Anterior cingulate cortex (tissue), 58 donors: ENCODE measurements around the gene CHKB.
A peak's percentile ranks its signal among the peaks of the same experiment; 100 is the strongest.

ENCODE experiments used
- DNase-seq, 58 donors: peaks; one replicate each; lab custom pipeline; 2025; lab: John Stamatoyannopoulos, UW

CHKB gene

DNA sequence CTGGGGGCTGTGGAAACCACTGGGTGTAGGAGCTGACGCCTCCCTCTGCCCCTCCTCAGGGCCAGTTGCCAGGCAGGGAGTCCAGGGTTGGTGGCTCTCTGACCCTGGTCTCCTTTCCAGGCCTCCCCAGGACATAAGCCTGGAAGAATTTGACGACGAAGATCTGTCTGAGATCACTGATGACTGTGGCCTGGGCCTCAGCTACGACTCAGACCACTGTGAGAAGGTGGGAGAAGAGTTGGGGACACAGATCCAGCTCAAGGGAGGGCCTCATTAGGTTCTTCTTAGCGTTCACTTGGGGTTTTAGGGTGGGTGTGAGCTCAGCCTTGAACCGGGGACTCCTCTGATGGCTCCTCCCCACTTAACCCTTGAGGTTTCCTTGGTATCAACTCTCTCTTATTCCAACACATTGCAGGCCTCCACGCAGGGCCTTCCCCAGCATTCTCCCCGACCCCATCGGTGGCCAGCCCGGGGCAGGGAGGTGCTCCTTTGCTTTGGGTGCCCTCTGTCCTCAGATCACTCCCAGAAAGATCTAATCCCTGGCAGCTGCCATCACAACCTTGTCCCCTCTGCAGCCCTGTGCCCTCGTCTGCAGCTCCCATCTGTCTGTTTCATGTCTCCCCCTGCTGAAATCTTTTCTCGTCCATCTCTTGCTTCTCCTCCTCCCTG lies 19.2 kb upstream of the CHKB start:
- no peak for DNase-seq

DNA sequence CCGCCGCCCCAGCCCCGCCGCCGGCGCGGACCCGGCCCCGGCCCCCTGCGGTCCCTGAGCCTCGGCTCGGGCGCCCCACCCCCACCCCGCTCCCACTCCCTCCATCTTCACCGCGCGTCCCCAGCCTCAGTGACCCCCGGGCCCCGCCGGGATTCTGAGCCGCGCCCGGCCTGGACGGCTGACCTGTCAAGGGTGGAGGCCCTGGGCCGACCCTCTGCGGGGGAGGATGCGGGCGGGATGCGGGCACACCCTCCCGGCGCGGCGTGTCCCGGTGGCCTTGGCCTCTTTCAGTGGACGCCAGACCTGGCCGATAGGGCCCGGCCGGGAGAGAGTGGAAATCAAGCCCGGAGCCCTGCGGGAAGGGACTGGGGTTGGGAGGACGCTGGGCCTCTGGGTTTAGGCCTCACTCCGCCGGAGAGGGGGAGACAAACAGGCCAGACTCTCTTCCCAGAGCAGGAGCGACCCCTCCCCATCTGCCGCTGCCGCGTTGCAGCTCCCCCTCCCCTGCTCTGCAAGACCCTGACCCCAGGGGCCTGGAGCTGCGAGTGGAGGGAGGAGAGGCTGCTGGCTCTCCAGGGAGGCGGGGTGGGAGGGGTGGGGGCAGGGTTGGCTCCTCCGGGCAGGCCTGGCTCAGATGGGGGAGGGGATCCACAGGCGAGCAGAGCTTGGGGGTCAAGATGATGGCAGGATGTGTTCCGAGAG lies 18.5 kb upstream of the CHKB start:
- DNase-seq: no peak

DNA sequence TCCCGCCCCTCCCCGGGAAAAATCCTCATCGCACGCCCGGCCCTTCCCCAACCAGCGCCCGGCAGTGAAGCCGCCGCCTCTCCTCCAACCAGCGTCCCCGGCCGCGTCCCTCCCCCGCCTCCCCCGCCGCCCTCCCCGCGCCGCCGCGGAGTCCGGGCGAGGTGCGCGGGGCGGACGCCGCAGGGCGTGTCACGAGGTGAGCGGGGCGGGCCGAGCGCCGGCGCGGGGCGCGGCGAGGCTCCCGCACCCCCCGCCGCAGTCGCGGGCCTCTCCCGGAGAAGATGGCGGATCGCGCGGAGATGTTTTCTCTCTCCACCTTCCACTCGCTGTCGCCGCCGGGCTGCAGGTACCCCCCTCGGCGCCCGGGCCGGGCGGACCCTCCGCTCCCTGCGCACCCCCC lies 17.9 kb upstream of the CHKB start, which contains the start of gene MAPK8IP2:
Gene MAPK8IP2 (plus strand): TSS at position 256 of the 400 bp plus-strand sequence. CDS start 26 bp downstream, at position 282.
- peak in 7 of 58 donors; percentile 18 to 58 (median 38) for DNase-seq

DNA sequence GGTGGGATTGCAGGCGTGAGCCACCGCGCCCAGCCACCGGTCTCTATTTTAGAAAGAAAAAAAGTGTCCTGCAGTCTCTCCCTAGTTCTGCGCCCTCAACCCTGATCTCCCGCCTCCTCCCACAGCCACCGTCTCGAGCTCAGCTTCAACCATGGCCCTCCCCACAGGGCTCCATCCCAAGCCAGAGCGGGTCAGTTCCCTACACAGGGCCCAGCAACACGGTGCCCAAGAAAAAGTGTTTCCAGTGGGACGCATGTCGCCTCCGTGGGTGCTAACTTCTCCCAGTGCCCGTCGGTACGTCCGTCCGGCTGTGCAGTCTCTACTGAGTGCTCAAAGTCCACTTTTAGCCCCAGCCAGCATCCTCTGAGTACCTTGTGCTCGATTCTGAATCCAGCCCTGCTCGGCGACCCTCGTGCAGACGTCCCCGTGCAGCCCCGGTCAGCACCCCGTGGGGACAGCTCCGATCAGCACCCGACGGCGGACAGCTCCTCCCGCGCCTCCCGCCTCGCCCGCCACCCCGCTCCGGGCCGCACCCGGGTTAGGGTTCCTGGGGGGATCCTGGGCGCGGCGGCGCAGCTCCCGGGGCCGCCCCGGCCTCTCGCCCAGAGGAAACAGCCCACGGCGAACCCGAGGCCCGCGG lies 17.3 kb upstream of the CHKB start:
- DNase-seq: peak in 5 of 58 donors; percentile 13 to 36 (median 28)

DNA sequence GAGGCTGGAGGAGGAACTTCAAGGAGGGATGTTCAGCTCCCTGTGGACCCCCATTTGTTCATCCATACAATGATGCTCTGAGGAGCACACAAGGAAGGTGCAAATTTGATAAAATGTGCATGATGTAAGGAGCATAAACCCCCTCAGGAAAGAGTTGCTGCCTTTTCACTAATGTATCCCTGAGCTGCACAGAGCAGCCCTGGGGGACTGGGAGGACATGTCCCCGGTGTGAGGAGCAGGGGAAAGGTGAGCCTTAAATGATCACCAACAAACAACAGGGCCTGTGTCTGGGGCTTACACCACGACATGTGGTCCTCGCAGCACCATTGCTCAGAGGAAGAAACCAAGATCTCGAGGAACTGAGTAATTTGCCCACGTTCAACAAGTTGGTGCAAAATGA lies 14.4 kb upstream of the CHKB start:
- DNase-seq: no peak

DNA sequence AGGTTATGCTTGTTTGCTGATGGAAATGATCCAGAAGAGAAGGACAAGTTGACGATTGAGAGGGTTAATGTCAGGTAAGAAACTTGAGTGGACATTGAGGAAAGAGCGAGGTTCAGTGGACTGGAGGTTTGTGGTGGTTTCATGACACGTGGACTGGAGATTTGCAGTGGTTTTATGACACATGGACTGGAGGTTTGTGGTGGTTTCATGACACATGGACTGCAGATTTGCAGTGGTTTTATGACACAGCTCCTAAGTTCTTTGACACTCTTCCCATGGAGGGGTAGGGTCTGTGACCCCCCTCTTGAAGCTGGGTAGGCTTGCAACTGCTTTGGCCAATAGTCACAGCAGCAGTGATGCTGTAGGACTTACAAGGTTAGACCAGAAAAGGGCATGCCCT lies 12.5 kb upstream of the CHKB start:
- DNase-seq: no peak

DNA sequence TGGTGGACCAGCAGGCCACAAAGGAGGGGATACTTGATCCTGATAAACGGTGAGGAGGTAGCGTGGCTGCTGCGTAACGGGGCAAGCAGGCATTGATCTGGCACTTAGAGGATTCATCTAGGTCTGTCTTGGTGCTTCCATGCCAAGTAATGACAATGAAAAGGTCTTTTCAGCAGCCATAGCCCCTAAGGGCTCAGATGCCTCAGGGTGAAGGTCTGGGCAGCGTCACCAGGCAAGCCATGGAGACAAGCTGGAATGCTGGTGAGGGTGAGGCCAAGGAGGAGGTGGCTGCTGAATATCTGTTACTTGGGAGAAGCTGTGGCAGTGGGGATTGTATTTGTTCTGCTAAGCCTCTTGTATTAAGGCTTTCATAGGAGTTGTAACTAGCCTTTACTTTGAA lies 4.8 kb upstream of the CHKB start:
- DNase-seq: no peak

DNA sequence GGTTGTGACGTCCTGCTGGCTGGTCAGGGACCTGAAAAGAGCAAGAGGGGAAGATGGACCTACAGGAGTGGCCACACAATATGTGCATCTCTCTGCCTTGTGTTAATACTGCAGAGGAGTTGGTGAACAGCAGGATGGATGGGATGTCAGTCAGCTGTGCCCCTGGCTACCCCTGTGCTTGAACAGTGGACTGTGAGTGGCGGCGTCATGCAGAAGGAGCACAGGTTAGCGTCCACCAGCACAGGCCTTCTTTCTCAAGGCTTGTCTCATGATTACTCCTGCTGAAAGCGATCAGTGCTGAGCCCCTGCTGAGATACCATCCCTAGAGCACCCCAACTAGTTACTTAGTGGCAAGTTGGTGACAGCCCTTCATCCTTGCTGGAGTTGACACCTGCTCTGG lies 3.8 kb upstream of the CHKB start:
- no peak for DNase-seq

DNA sequence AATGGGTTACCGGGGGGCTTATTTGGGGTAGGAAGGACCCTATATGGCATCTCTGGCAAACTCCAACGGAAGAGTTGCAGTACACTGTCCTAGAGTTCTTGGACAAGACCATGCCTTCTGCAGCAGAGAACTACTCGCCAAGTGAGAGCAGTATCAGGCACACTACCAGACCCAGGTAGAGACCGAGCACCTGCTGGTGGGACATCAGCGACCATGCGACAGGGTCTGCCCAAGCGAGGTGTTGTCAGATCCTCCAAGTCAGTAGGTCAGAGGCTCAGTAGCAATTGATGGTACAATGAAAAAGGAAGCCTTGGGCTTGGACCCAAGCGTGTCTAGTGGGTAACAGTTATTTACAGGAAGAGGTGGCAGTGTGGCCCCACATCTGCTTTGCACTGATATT lies 3.1 kb upstream of the CHKB start:
- no peak for DNase-seq

DNA sequence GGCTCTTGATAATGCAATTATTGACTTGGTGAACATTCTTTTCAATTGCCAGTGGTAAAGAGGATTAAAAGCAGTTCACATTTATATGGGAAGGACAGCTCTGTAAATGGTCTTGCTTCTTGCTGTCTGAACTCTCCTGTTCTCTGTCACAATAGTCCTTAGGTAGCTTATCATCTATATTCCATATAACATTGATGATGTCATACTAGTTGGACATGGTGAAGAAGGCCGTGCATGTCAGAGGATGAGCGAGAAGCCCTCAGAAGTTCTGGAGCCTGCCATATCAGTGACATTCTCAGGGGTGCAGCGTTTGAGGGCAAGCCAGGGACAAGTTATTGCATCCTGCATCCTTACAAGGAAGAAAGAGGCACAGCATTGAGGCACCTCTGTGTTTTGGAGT lies 2.6 kb upstream of the CHKB start:
- DNase-seq: no peak

DNA sequence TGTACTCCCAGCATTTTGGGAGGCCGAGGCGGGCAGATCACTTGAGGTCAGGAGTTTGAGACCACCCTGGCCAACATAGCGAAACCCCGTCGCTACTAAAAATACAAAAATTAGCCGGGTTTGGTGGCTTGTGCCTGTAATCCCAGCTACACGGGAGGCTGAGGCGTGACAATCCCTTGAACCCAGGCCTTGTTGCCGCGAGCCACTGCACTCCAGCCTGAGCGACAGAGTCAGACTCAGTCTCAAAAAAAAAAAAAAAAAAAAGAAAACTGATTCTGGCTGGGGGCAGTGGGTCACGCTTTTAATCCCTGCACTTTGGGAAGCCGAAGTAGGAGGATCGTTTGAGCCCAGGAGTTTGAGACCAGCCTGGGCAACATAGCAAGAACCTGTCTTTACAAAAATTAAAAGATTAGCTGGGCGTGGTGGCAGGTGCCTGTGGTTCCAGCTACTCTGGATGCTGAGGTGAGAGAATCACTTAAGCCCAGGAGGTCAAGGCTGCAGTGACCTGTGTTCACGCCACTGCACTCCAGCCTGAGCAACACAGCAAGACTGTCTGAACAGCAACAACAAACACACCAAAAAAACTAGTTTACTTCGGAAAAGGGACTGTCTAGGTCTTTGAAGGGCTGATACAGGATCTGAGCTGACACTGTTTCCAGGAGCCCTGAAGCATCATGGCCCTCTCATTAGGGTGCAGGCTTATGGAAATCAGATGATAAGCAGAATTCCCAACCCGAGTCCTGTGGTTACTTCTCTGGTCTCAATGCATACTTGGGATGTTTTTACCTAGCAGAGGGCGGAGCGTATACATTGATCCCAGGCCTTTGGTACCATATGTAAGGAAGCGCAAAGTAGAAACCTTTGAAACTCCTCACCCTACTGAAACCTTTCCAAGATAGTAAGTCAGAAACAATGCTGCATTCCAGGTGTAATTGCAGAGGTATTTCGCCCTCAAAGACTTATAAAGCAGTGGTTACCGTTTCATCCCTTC lies 1.8 kb upstream of the CHKB start:
- DNase-seq: no peak

DNA sequence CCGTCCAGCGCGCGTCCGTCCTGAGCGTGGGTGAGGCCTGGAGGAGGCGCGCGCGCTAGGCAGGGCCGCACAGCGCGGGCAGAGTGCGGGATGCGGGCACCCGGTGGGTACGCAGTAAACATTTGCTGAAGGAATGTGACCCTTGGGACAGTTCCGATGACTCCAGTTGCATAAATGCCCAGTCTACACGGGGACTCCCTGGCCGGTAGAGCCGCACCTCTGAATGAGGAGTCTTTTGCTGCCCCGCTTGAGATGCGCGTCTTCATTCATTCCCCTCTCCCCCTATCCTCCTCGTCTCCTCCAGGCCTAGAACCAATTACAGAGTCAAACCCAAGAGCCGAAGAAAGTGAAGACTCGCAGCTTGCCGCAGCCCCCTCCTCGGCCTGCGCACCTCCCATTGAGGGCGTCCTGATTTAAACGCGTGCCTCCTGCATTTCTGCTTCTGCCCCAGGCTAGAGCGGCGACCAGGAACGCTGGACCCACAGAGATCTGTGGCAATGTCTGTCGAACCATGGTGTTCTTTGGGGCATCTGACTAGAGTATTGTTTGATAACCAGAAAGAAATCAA lies 729 bp upstream of the CHKB start:
- no peak for DNase-seq

DNA sequence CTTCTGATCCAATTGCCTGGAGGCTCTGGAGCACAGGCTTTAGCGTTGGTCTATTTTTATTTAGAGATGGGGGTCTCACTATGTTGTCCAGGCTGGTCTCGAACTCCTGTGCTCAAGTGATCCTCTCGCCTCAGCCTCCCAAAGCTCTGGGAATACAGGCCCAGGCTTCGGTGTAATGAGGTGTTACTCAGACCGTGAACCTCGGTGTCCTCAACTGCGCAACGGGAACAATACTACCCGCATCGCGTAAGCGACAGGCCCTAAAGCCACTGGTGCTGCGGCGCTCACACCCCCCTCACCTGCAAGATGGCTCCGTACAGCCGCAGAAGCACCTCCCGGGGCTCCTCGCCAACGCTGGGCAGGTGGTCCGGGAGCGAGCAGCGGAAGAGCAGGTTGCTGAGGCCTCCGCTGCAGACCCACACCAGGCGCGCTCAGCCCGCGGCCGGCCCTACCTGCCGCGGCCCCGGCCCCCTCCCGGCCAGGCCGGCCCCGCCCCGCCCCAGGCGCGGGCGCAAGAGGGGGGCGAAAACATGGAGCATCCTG lies 628 bp downstream of the CHKB start:
- DNase-seq: peak in 4 of 58 donors; percentile 51 to 64 (median 55)

DNA sequence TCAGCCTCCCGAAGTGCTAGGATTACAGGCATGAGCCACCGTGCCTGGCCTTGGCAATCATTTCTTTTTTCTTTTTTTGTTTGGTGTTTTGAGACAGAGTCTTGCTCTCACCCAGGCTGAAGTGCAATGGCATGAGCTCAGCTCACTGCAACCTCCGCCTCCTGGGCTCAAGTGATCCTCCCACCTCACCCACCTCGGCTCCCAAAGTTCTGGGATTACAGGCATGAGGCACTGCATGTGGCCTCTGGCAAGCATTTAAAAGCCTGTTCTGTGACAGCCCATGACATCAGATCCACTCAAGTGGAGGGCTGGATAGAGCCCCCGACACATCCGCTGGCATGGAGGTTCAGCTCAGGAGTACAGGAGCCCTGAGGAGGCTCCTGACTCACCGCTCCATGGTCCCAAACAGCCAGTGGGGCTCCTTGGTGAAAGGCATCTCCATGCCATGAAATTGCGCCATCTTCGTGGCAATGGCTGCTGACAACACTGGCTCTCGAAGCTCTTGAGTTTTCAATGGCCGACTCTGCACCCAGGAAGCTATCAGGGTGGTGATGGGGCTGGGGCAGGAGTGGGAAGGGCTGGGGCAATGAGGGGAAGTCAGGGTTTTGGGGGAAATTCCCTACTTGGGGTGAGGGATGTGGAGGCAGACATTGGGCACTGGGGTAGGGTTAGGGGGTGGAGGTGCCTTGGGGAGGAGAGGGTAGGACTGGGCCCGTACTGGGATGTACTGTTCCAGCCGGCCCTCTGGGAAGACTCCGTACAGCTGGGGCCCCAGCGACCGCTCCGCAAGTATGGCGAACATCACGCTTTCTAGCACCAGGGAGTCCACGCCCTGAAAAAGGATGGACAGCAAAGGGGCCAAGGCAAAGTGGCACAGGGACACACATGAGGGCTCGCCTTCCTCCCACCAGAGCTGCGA lies 1.4 kb downstream of the CHKB start:
- no peak for DNase-seq

DNA sequence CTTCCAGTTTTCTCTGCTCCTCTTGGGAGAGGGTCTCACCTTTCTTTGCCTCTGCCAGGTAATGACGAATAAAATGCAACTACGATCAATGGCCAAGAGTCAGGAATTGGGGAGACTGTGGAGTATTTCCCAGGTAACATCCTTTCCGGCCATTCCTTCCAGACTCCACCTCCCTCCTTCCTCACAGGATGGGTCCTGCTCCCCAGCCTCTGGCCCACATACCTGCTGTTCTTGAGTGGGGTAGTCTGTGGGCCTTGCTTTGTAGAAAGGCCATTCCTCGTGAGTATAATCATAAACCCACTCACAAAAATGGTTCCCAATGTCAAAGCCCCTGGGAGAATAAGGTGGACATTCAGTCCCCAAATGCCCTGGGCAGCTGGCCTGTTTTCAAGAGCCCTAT lies 2.9 kb downstream of the CHKB start:
- DNase-seq: no peak

DNA sequence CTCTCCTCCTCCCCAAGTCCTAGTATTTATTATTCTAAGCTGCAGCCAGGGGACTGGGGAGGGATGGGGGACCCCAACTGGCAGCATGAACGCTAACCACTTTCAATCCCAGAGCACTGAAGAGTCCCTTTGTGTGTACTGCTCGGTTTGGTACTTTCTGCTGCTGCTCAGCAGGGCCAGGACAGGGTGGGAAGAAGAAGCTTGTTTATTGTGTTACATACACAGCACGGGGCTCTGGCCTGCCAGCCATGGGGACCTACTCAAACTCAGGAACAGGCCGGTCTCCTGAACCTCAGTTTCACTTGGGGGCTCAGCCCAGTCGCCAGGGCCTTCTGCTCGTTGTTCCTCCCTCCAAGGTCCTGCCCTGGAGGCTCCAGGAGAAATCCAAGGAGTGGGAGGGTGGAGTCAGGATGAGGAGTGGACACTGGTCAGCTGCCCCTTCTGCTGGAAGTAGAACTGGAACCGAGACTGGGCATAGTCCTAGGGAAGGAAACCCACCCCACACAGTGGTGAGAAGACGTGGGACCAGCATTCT lies 3.8 kb downstream of the CHKB start:
- DNase-seq: no peak

DNA sequence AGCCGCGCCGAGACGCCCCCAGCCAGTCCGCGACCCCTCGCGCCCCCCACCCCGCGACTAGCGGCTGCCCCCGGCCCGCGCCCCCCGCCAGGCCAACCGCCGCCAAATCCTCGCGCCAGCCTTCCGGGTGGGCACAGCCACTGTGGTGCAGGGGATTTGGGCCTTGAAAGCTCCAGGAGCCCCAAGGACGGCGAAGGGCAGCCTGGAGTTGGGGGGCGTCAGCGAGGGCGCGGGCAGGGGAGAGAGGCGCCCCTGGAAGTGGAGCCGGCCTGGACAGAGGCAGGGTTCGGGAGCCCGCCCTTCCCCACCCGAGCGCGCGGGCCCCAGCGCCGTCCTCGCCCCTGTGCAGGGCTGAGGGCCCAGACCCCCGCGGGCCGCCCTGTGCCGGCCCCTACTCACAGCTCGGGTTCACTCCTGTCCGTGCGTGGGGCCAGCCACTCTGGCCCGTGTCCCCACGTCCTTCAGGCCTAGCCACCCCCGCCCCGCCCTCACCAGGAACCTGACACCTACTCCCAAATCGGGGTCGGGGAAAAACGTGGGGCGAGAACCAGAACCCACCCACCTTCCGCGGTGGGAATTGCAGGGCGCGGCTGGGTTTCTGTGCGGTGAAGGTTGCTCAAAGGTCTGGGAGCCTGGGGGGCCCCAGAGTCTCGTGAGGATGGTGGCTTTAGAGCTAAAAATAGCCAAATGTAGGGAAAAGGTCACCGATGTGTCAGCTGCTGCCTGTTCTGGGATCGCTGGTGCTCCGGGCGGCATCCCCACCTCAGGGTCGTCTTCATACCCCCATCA lies 4.5 kb downstream of the CHKB start, which contains the start of gene CPT1B:
Gene CPT1B (minus strand): TSS at position 441 of the 789 bp plus-strand sequence. CDS start 512 bp downstream, outside the sequence.
- no peak for DNase-seq

DNA sequence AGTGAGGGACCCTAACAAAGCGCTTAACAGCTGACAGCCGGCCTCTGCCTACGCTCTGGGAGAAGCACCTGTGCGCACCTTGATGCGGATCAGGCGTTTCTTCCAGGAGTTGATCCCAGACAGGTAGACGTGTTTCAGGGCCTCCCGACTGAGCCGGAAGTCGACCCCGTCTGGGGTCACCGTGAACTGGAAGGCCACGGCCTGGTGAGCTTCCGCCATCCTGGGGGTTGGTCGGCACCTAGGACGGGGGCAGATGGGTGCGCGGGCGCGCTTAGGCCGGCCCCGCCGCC lies 5.0 kb downstream of the CHKB start:
- no peak for DNase-seq
